GM19025 (cell line): ENCODE results near the gene NRCAM.

Experiments
- ATAC-seq: cut with Tn5 transposase; IDR thresholded peaks from one replicate; pipeline ENCODE4 v1.9.1; 2021; ENCODE audit warnings: mild to moderate bottlenecking, low read depth, moderate library complexity; ENCODE audit not compliant: unreplicated experiment

Gene NRCAM

GRCh38 chr7:108460964-108461363, 4.7 kb upstream of the NRCAM start:
- ATAC-seq: no peak

- ATAC-seq: no peak
These were observed 3.8 kb upstream of the NRCAM start for GRCh38 chr7:108459922-108460551.

GRCh38 chr7:108457871-108458270, 1.6 kb upstream of the NRCAM start:
- no peak for ATAC-seq

- no peak for ATAC-seq
These were observed 757 bp upstream of the NRCAM start for GRCh38 chr7:108456845-108457540.

- no peak for ATAC-seq
These were observed 662 bp downstream of the NRCAM start for GRCh38 chr7:108455551-108455997.

GRCh38 chr7:108454674-108455550, 1.3 kb downstream of the NRCAM start:
- ATAC-seq: no peak

- no peak for ATAC-seq
These were observed 1.9 kb downstream of the NRCAM start for GRCh38 chr7:108454317-108454673.

- no peak for ATAC-seq
These were observed 2.9 kb downstream of the NRCAM start for GRCh38 chr7:108453320-108453719.

- ATAC-seq: no peak
These were observed 3.5 kb downstream of the NRCAM start for GRCh38 chr7:108452707-108453106.

GRCh38 chr7:108451296-108451848, 4.9 kb downstream of the NRCAM start:
- no peak for ATAC-seq

- ATAC-seq: no peak
These were observed 6.1 kb downstream of the NRCAM start for GRCh38 chr7:108450160-108450559.

- ATAC-seq: no peak
These were observed 6.7 kb downstream of the NRCAM start for GRCh38 chr7:108449521-108449920.

GRCh38 chr7:108448584-108449505, 7.4 kb downstream of the NRCAM start:
- ATAC-seq: no peak

- no peak for ATAC-seq
These were observed 14.1 kb downstream of the NRCAM start for GRCh38 chr7:108442039-108442568.

GRCh38 chr7:108441392-108441955, 14.8 kb downstream of the NRCAM start:
- no peak for ATAC-seq

- ATAC-seq: no peak
These were observed 15.6 kb downstream of the NRCAM start for GRCh38 chr7:108440613-108441012.

- no peak for ATAC-seq
These were observed 19.3 kb downstream of the NRCAM start for GRCh38 chr7:108436906-108437305.

GRCh38 chr7:108434010-108434409, 22.2 kb downstream of the NRCAM start:
- no peak for ATAC-seq

GRCh38 chr7:108431099-108431498, 25.1 kb downstream of the NRCAM start:
- ATAC-seq: no peak
